ENCODE results near the gene TTLL11.

Gene TTLL11

GRCh38 chr9:122115176-122116035, 22.3 kb upstream of the TTLL11 start:
- Histone ChIP-seq H3F3A (ENCODE audit: control insufficient read depth, insufficient read depth) (no peaks in the 10 kb centered on the region), H3K4me1 (ENCODE audit: control insufficient read depth, low read length) (no peaks in the 10 kb centered on the region), H3K27ac (ENCODE audit: low read depth, low read length) (no peak overlapping the region), H3K79me2 (ENCODE audit: control insufficient read depth, low read length) (no peaks in the 10 kb centered on the region), H3K9me3 (ENCODE audit: control insufficient read depth, insufficient read depth, low read length) (peaks cover 3% of the 10 kb centered on the region; the same call in 1 of the 2 replicates), H3K4me3 (ENCODE audit: low read length) (no peak overlapping the region), H3K27me3 (ENCODE audit: control insufficient read depth, low read length) (no peaks in the 10 kb centered on the region), H3K9me2 (replicated peaks; ENCODE audit: control insufficient read depth, low read length) (no peaks in the 10 kb centered on the region), H3K4me2 (ENCODE audit: low read length) (no peak overlapping the region), H3K36me3 (ENCODE audit: control insufficient read depth, low read length) (no peaks in the 10 kb centered on the region), H4K20me1 (ENCODE audit: control insufficient read depth, insufficient read depth, low read depth, low read length) (no peaks in the 10 kb centered on the region)
- no peak for TF ChIP-seq EZH2phosphoT487 (IDR thresholded peaks at IDR 0.05; ENCODE audit: borderline replicate concordance, low read length)
- TF ChIP-seq, protein P1, sequence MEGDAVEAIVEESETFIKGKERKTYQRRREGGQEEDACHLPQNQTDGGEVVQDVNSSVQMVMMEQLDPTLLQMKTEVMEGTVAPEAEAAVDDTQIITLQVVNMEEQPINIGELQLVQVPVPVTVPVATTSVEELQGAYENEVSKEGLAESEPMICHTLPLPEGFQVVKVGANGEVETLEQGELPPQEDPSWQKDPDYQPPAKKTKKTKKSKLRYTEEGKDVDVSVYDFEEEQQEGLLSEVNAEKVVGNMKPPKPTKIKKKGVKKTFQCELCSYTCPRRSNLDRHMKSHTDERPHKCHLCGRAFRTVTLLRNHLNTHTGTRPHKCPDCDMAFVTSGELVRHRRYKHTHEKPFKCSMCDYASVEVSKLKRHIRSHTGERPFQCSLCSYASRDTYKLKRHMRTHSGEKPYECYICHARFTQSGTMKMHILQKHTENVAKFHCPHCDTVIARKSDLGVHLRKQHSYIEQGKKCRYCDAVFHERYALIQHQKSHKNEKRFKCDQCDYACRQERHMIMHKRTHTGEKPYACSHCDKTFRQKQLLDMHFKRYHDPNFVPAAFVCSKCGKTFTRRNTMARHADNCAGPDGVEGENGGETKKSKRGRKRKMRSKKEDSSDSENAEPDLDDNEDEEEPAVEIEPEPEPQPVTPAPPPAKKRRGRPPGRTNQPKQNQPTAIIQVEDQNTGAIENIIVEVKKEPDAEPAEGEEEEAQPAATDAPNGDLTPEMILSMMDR (IDR thresholded peaks at IDR 0.05; ENCODE audit: low read depth, low read length, poor library complexity, severe bottlenecking), result no peak

GRCh38 chr9:122113574-122113973, 20.5 kb upstream of the TTLL11 start:
- H4K20me1 ChIP-seq (ENCODE audit: control insufficient read depth, insufficient read depth, low read depth, low read length), result no peaks in the 10 kb centered on the region
- no peak overlapping the region for H3K4me3 ChIP-seq (ENCODE audit: low read length)
- H3K27me3 ChIP-seq (ENCODE audit: control insufficient read depth, low read length), result no peaks in the 10 kb centered on the region
- no peak overlapping the region for H3K4me2 ChIP-seq (ENCODE audit: low read length)
- TF ChIP-seq EZH2phosphoT487 (IDR thresholded peaks at IDR 0.05; ENCODE audit: borderline replicate concordance, low read length), result no peak
- TF ChIP-seq, protein P1 (IDR thresholded peaks at IDR 0.05; ENCODE audit: low read depth, low read length, poor library complexity, severe bottlenecking), result no peak
- no peaks in the 10 kb centered on the region for H3K79me2 ChIP-seq (ENCODE audit: control insufficient read depth, low read length)
- no peaks in the 10 kb centered on the region for H3K9me2 ChIP-seq (replicated peaks; ENCODE audit: control insufficient read depth, low read length)
- H3K27ac ChIP-seq (ENCODE audit: low read depth, low read length), result no peak overlapping the region
- no peaks in the 10 kb centered on the region for H3F3A ChIP-seq (ENCODE audit: control insufficient read depth, insufficient read depth)
- no peaks in the 10 kb centered on the region for H3K36me3 ChIP-seq (ENCODE audit: control insufficient read depth, low read length)
- no peaks in the 10 kb centered on the region for H3K4me1 ChIP-seq (ENCODE audit: control insufficient read depth, low read length)
- H3K9me3 ChIP-seq (ENCODE audit: control insufficient read depth, insufficient read depth, low read length), result peaks cover 3% of the 10 kb centered on the region; the same call in 1 of the 2 replicates

DNA sequence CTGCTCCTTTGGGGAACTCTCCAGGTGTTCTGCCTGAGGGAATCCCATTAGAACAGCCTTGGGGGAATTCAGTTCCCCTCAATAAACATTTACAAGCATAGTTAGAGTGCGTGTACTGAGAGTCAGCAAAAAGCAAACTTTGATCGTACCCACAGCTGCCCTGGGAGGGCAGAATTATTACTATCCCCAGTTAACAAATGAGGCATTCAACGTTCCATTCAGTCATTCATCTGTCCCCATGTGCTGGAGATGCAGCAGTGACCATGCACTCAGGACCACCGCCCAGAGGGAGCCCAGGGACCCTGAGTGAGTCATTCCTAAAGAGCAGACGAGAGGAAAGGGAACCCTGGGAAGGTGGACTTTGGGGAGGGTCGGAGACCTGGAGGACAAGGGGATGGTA, 19.1 kb upstream of the TTLL11 start:
- no peaks in the 10 kb centered on the region for H3K79me2 ChIP-seq (ENCODE audit: control insufficient read depth, low read length)
- no peaks in the 10 kb centered on the region for H4K20me1 ChIP-seq (ENCODE audit: control insufficient read depth, insufficient read depth, low read depth, low read length)
- H3K36me3 ChIP-seq (ENCODE audit: control insufficient read depth, low read length), result no peaks in the 10 kb centered on the region
- no peaks in the 10 kb centered on the region for H3F3A ChIP-seq (ENCODE audit: control insufficient read depth, insufficient read depth)
- H3K9me2 ChIP-seq (replicated peaks; ENCODE audit: control insufficient read depth, low read length), result no peaks in the 10 kb centered on the region
- no peak overlapping the region for H3K27ac ChIP-seq (ENCODE audit: low read depth, low read length)
- no peaks in the 10 kb centered on the region for H3K27me3 ChIP-seq (ENCODE audit: control insufficient read depth, low read length)
- no peaks in the 10 kb centered on the region for H3K4me1 ChIP-seq (ENCODE audit: control insufficient read depth, low read length)
- no peak overlapping the region for H3K4me3 ChIP-seq (ENCODE audit: low read length)
- TF ChIP-seq EZH2phosphoT487 (IDR thresholded peaks at IDR 0.05; ENCODE audit: borderline replicate concordance, low read length), result no peak
- TF ChIP-seq, protein P1 (IDR thresholded peaks at IDR 0.05; ENCODE audit: low read depth, low read length, poor library complexity, severe bottlenecking), result no peak
- H3K4me2 ChIP-seq (ENCODE audit: low read length), result no peak overlapping the region
- peaks cover 3% of the 10 kb centered on the region; the same call in 1 of the 2 replicates for H3K9me3 ChIP-seq (ENCODE audit: control insufficient read depth, insufficient read depth, low read length)

All from DOHH2 (cell line).